ENCODE data around the gene PCDHA12.
"Not testable (repeated sequence)": the region's sequence is repeated elsewhere in the genome, so short reads cannot be mapped to it uniquely, and the experiment has no call there.

The PCDHA12 gene

GRCh38 chr5:140857177-140857986, 17.7 kb upstream of the PCDHA12 start:
- no peak for DNase-seq (ENCODE audit: low read depth, low spot score)

DNA sequence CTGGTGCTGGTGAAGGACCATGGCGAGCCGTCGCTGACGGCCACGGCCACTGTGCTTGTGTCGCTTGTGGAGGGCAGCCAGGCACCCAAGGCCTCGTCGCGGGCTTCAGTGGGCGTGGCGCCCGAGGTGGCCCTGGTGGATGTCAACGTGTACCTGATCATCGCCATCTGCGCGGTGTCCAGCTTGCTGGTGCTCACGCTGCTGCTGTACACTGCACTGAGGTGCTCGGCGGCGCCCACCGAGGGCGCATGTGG, 17.2 kb upstream of the PCDHA12 start:
- no peak for DNase-seq (ENCODE audit: low read depth, low spot score)

DNA sequence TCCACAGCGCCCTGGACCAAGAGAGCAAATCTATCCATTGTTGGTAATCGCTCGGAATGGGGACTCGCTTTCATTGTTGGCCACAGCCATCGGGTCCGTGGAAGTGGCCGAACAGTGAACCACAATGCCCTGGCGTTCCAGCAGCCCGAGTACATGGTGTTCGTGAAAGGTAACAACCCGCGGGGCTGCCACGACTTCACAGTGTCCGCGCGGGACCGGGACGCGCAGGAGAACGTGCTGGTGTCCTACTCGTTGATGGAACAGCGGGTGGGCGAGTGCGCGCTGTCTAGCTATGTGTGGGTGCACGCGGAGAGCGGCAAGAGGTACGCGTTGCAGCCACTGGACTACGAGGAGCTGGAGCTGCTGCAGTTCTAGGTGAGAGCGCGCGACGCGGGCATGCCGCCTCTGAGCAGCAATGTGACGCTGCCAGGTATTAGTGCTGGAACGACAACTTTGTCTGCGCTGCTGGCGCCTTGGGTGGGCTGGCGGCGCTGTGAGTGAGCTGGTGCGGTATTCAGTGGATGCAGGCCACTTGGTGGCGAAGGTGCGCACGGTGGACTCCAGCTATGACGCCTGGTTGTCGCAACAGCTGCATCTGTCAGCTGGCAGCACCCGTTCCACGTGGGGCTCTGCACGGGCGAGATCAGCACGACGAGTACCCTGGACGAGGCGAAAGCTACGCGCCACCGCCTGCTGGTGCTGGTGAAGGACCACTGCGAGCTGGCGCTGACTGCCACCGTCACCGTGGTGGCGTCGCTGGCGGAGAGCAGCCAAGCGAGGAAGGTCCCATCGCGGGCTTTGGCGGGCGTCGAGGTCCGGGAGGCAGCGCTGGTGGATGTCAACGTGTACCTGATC, 12.4 kb upstream of the PCDHA12 start:
- no peak for DNase-seq (ENCODE audit: low read depth, low spot score)

- no peak for DNase-seq (ENCODE audit: low read depth, low spot score)
Measured at GRCh38 chr5:140868721-140869554, 6.2 kb upstream of the PCDHA12 start, which contains the start of gene PCDHA11. PCDHA11 (plus strand) TSS chr5:140868957; CDS start chr5:140869104, 147 bp downstream.

- DNase-seq (ENCODE audit: low read depth, low spot score), result no peak
Measured at GRCh38 chr5:140869555-140869886, 5.6 kb upstream of the PCDHA12 start.

GRCh38 chr5:140870221-140871201, 4.6 kb upstream of the PCDHA12 start:
- DNase-seq (ENCODE audit: low read depth, low spot score), result no peak

GRCh38 chr5:140876541-140877261, 1.6 kb downstream of the PCDHA12 start:
- DNase-seq (ENCODE audit: low read depth, low spot score), result not testable (repeated sequence)

DNA sequence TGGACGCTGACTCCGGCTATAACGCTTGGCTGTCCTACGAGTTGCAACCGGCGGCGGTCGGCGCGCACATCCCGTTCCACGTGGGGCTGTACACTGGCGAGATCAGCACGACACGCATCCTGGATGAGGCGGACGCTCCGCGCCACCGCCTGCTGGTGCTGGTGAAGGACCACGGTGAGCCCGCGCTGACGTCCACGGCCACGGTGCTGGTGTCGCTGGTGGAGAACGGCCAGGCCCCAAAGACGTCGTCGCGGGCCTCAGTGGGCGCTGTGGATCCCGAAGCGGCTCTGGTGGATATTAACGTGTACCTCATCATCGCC, 2.1 kb downstream of the PCDHA12 start:
- DNase-seq (ENCODE audit: low read depth, low spot score), result no peak

DNA sequence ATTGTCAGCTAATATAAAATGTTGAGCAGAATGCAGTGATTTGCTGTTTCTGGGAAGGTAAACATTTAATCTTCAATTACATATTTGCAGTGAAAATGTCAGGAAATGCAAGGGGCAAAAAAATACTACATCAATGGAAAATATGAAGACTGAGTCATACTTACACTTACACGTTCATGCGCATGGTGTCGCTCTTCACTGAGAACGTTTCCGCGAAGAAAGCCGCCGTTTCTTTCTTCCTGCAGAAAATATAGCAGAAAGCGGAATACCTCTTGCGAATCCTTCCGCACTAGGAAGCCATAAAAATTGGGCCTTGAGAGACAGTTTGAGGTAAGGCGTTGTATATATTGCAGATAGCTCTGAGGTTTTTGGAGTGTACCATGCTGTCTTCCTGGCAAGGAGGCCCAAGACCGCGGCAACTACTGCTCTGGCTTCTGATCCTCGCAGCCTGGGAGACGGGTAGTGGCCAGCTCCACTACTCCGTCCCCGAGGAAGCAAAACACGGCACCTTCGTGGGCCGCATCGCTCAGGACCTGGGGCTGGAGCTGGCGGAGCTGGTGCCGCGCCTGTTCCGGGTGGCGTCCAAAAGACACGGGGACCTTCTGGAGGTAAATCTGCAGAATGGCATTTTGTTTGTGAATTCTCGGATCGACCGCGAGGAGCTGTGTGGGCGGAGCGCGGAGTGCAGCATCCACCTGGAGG, 6.9 kb downstream of the PCDHA12 start, which contains the start of gene PCDHA13:
PCDHA13 (plus strand) TSS at position 236 of the 702 bp plus-strand sequence; CDS start at position 381, 145 bp downstream.
- no peak for DNase-seq (ENCODE audit: low read depth, low spot score)

- DNase-seq (ENCODE audit: low read depth, low spot score), result no peak
Measured at GRCh38 chr5:140882591-140882899, 7.4 kb downstream of the PCDHA12 start.

GRCh38 chr5:140883373-140883772, 8.3 kb downstream of the PCDHA12 start:
- DNase-seq (ENCODE audit: low read depth, low spot score), result no peak

- DNase-seq (ENCODE audit: low read depth, low spot score), result no peak
Measured at GRCh38 chr5:140883927-140884697, 9.0 kb downstream of the PCDHA12 start.

DNA sequence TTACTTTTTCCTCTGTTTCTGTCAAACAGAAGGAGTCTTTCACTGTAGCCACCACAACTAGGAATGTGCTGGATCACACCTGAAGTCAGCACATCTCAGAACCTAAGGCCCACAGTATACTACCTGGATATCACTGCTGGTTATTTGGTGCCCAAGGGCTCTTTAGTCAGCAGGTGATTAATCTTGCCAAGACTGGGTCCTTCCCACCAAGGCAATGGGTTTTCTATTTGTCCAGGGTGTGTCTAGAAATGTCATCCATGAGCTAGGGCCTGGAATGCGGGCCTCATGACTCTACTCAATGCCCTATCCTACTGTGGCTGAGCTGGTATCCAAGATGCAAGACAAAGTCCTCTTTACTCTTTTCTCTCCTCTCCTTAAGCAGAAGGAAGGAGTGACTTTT, 41.2 kb downstream of the PCDHA12 start:
- DNase-seq (ENCODE audit: low read depth, low spot score), result no peak

DNA sequence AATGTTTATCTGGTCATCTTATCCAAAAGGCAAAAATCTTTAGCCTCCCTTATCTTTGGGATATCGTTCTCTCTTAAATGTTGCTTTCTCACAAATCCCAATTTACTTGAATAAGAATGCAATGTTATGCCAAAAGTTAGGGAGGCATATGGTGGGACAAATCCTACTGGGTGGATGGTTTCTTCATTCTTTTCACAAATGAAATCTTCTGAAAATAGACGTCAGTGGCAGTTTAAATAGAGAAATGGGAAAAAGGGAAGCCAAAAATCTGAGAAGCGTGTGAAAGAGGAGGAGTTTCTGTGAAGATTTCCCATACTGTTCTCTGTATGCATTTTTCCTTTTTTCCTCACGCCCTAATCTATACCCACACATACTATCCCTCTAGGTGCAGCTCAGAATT, 48.5 kb downstream of the PCDHA12 start:
- DNase-seq (ENCODE audit: low read depth, low spot score), result no peak

GRCh38 chr5:140925806-140926442, 50.8 kb downstream of the PCDHA12 start, which contains the start of gene PCDHAC1:
PCDHAC1 (plus strand) TSS chr5:140926299; CDS start chr5:140926893, 594 bp downstream.
- DNase-seq (ENCODE audit: low read depth, low spot score), result peak; percentile 25

GRCh38 chr5:140926443-140927227, 51.5 kb downstream of the PCDHA12 start:
- peak; percentile 65 for DNase-seq (ENCODE audit: low read depth, low spot score)

DNA sequence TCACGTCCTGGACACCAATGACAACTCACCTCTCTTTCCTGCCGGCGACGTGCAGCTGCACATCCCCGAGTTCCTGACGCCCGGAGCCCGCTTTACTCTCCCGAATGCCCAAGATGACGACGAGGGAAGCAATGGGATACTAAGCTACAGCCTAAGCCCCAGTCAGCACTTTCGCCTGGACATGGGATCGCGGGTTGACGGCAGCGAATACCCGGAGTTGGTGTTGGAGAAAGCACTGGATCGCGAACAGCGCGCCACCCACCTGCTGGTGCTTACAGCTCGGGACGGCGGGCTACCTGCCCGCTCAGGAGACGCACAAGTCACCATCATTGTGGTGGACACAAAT, 52.1 kb downstream of the PCDHA12 start:
- peak; percentile 3 for DNase-seq (ENCODE audit: low read depth, low spot score)
